Measurements from ENCODE around the gene ANKRD13B.
"Not testable (repeated sequence)": the region's sequence is repeated elsewhere in the genome, so short reads cannot be mapped to it uniquely, and the experiment has no call there.

ANKRD13B gene

GRCh38 chr17:29592850-29593551, at the start of gene ANKRD13B:
Gene ANKRD13B (plus strand): TSS chr17:29593132. CDS start chr17:29593622, 490 bp downstream.
- peak in 1 of 2 donors; percentile 35 for DNase-seq (ENCODE audit: low read depth in 2 of 2)

GRCh38 chr17:29544066-29544465, 48.9 kb upstream of the ANKRD13B start:
- no peak for DNase-seq (ENCODE audit: low read depth in 2 of 2)

- no peak for DNase-seq (ENCODE audit: low read depth in 2 of 2)
Observed at GRCh38 chr17:29546085-29546484, 46.8 kb upstream of the ANKRD13B start.

- no peak for DNase-seq (ENCODE audit: low read depth in 2 of 2)
Observed at GRCh38 chr17:29546830-29547229, 46.1 kb upstream of the ANKRD13B start.

GRCh38 chr17:29549177-29549923, 43.6 kb upstream of the ANKRD13B start:
- DNase-seq (ENCODE audit: low read depth in 2 of 2): no peak

GRCh38 chr17:29555840-29556239, 37.1 kb upstream of the ANKRD13B start:
- DNase-seq (ENCODE audit: low read depth in 2 of 2): no peak

GRCh38 chr17:29557085-29557738, 35.7 kb upstream of the ANKRD13B start:
- DNase-seq (ENCODE audit: low read depth in 2 of 2): no peak

GRCh38 chr17:29557739-29558116, 35.2 kb upstream of the ANKRD13B start:
- DNase-seq (ENCODE audit: low read depth in 2 of 2): no peak

- DNase-seq (ENCODE audit: low read depth in 2 of 2): not testable (repeated sequence)
Observed at GRCh38 chr17:29558139-29558538, 34.8 kb upstream of the ANKRD13B start.

- DNase-seq (ENCODE audit: low read depth in 2 of 2): no peak
Observed at GRCh38 chr17:29559640-29560039, 33.3 kb upstream of the ANKRD13B start.

- no peak for DNase-seq (ENCODE audit: low read depth in 2 of 2)
Observed at GRCh38 chr17:29560316-29560715, 32.6 kb upstream of the ANKRD13B start.

GRCh38 chr17:29561554-29562517, 31.1 kb upstream of the ANKRD13B start:
- DNase-seq (ENCODE audit: low read depth in 2 of 2): no peak

- DNase-seq (ENCODE audit: low read depth in 2 of 2): no peak
Observed at GRCh38 chr17:29562615-29563014, 30.3 kb upstream of the ANKRD13B start.

- no peak for DNase-seq (ENCODE audit: low read depth in 2 of 2)
Observed at GRCh38 chr17:29563816-29564215, 29.1 kb upstream of the ANKRD13B start.

- peak in 1 of 2 donors; percentile 45 for DNase-seq (ENCODE audit: low read depth in 2 of 2)
Observed at GRCh38 chr17:29565643-29566472, 27.1 kb upstream of the ANKRD13B start.

GRCh38 chr17:29566473-29567303, 26.2 kb upstream of the ANKRD13B start, which contains the start of gene ABHD15:
Gene ABHD15 (minus strand): TSS chr17:29567037. CDS start chr17:29566966, 71 bp downstream.
- peak in 1 of 2 donors; percentile 50 for DNase-seq (ENCODE audit: low read depth in 2 of 2)

- DNase-seq (ENCODE audit: low read depth in 2 of 2): no peak
Observed at GRCh38 chr17:29567304-29567553, 25.7 kb upstream of the ANKRD13B start.

- peak in 1 of 2 donors; percentile 72 for DNase-seq (ENCODE audit: low read depth in 2 of 2)
Observed at GRCh38 chr17:29567554-29568330, 25.2 kb upstream of the ANKRD13B start.
